Measurements from ENCODE around the gene ADGRL3. TPM values are rescaled to one million over a fixed set of nuclear protein-coding genes. Genes with fewer than 3 reads are reported as not detected.
"Not testable (repeated sequence)": the region's sequence is repeated elsewhere in the genome, so short reads cannot be mapped to it uniquely, and the experiment has no call there.

Gene ADGRL3
- polyA plus RNA-seq, 2 donors: 0.12 to 0.20 TPM

- Histone ChIP-seq H3K36me3 (ENCODE audit: control insufficient read depth in 2 of 2, insufficient read depth in 2 of 2, low read length in 1 of 2) (no peaks in the 10 kb centered on the region), H3K4me3 (ENCODE audit: low read depth in 1 of 2, low read length in 2 of 2) (peak overlapping the region; percentile 46 to 52), H3K4me1 (ENCODE audit: control insufficient read depth in 2 of 2, insufficient read depth in 2 of 2, low read length in 1 of 2) (peaks cover 0 to 4% of the 10 kb centered on the region in 2 donors), H3K27me3 (ENCODE audit: control insufficient read depth in 1 of 2, insufficient read depth in 2 of 2, low read length in 2 of 2) (peaks cover 0 to 15% of the 10 kb centered on the region in 2 donors), H3K27ac (ENCODE audit: low read depth in 2 of 2, low read length in 1 of 2) (no peak overlapping the region), H3K9me3 (ENCODE audit: control insufficient read depth in 2 of 2, insufficient read depth in 1 of 2, low read depth in 1 of 2, low read length in 1 of 2) (no peaks in the 10 kb centered on the region)
- 2 to 4% methylated on average over 37 to 41 of the region's 41 CpGs for WGBS, 2 donors
Measured at GRCh38 chr4:61202638-61203435, 2.7 kb downstream of the ADGRL3 start.

GRCh38 chr4:61203436-61203790 is 3.3 kb downstream of the ADGRL3 start:
- H3K9me3 ChIP-seq (ENCODE audit: control insufficient read depth in 2 of 2, insufficient read depth in 1 of 2, low read depth in 1 of 2, low read length in 1 of 2): no peaks in the 10 kb centered on the region
- no peaks in the 10 kb centered on the region for H3K36me3 ChIP-seq (ENCODE audit: control insufficient read depth in 2 of 2, insufficient read depth in 2 of 2, low read length in 1 of 2)
- peaks cover 0 to 15% of the 10 kb centered on the region in 2 donors for H3K27me3 ChIP-seq (ENCODE audit: control insufficient read depth in 1 of 2, insufficient read depth in 2 of 2, low read length in 2 of 2)
- 52 to 55% methylated on average over 3 of the region's 3 CpGs for WGBS, 2 donors
- H3K4me3 ChIP-seq (ENCODE audit: low read depth in 1 of 2, low read length in 2 of 2): peak overlapping the region; percentile 46 to 52
- peaks cover 0 to 4% of the 10 kb centered on the region in 2 donors for H3K4me1 ChIP-seq (ENCODE audit: control insufficient read depth in 2 of 2, insufficient read depth in 2 of 2, low read length in 1 of 2)
- H3K27ac ChIP-seq (ENCODE audit: low read depth in 2 of 2, low read length in 1 of 2): no peak overlapping the region

GRCh38 chr4:61204353-61205060 is 4.4 kb downstream of the ADGRL3 start:
- no peak overlapping the region for H3K27ac ChIP-seq (ENCODE audit: low read depth in 2 of 2, low read length in 1 of 2)
- peaks cover 0 to 4% of the 10 kb centered on the region in 2 donors for H3K4me1 ChIP-seq (ENCODE audit: control insufficient read depth in 2 of 2, insufficient read depth in 2 of 2, low read length in 1 of 2)
- WGBS, 2 donors: 78 to 92% methylated on average over 2 of the region's 2 CpGs
- no peaks in the 10 kb centered on the region for H3K36me3 ChIP-seq (ENCODE audit: control insufficient read depth in 2 of 2, insufficient read depth in 2 of 2, low read length in 1 of 2)
- H3K4me3 ChIP-seq (ENCODE audit: low read depth in 1 of 2, low read length in 2 of 2): no peak overlapping the region
- no peaks in the 10 kb centered on the region for H3K9me3 ChIP-seq (ENCODE audit: control insufficient read depth in 2 of 2, insufficient read depth in 1 of 2, low read depth in 1 of 2, low read length in 1 of 2)
- peaks cover 0 to 15% of the 10 kb centered on the region in 2 donors for H3K27me3 ChIP-seq (ENCODE audit: control insufficient read depth in 1 of 2, insufficient read depth in 2 of 2, low read length in 2 of 2)

GRCh38 chr4:61205066-61205465 is 4.9 kb downstream of the ADGRL3 start:
- WGBS, 2 donors: 86 to 90% methylated on average over 1 of the region's 1 CpG
- H3K4me3 ChIP-seq (ENCODE audit: low read depth in 1 of 2, low read length in 2 of 2): no peak overlapping the region
- H3K27ac ChIP-seq (ENCODE audit: low read depth in 2 of 2, low read length in 1 of 2): no peak overlapping the region
- H3K4me1 ChIP-seq (ENCODE audit: control insufficient read depth in 2 of 2, insufficient read depth in 2 of 2, low read length in 1 of 2): peaks cover 0 to 4% of the 10 kb centered on the region in 2 donors
- no peaks in the 10 kb centered on the region for H3K9me3 ChIP-seq (ENCODE audit: control insufficient read depth in 2 of 2, insufficient read depth in 1 of 2, low read depth in 1 of 2, low read length in 1 of 2)
- H3K36me3 ChIP-seq (ENCODE audit: control insufficient read depth in 2 of 2, insufficient read depth in 2 of 2, low read length in 1 of 2): no peaks in the 10 kb centered on the region
- H3K27me3 ChIP-seq (ENCODE audit: control insufficient read depth in 1 of 2, insufficient read depth in 2 of 2, low read length in 2 of 2): peaks cover 0 to 14% of the 10 kb centered on the region in 2 donors

- H3K9me3 ChIP-seq (ENCODE audit: control insufficient read depth in 2 of 2, insufficient read depth in 1 of 2, low read depth in 1 of 2, low read length in 1 of 2); H3K36me3 ChIP-seq (ENCODE audit: control insufficient read depth in 2 of 2, insufficient read depth in 2 of 2, low read length in 1 of 2); H3K27me3 ChIP-seq (ENCODE audit: control insufficient read depth in 1 of 2, insufficient read depth in 2 of 2, low read length in 2 of 2); H3K27ac ChIP-seq (ENCODE audit: low read depth in 2 of 2, low read length in 1 of 2); H3K4me3 ChIP-seq (ENCODE audit: low read depth in 1 of 2, low read length in 2 of 2); H3K4me1 ChIP-seq (ENCODE audit: control insufficient read depth in 2 of 2, insufficient read depth in 2 of 2, low read length in 1 of 2): not testable (repeated sequence)
Measured at GRCh38 chr4:61207156-61207555, 7.0 kb downstream of the ADGRL3 start.

- Histone ChIP-seq H3K9me3 (ENCODE audit: control insufficient read depth in 2 of 2, insufficient read depth in 1 of 2, low read depth in 1 of 2, low read length in 1 of 2) (no peaks in the 10 kb centered on the region), H3K4me1 (ENCODE audit: control insufficient read depth in 2 of 2, insufficient read depth in 2 of 2, low read length in 1 of 2) (no peaks in the 10 kb centered on the region), H3K27ac (ENCODE audit: low read depth in 2 of 2, low read length in 1 of 2) (no peak overlapping the region), H3K27me3 (ENCODE audit: control insufficient read depth in 1 of 2, insufficient read depth in 2 of 2, low read length in 2 of 2) (no peaks in the 10 kb centered on the region), H3K4me3 (ENCODE audit: low read depth in 1 of 2, low read length in 2 of 2) (no peak overlapping the region), H3K36me3 (ENCODE audit: control insufficient read depth in 2 of 2, insufficient read depth in 2 of 2, low read length in 1 of 2) (no peaks in the 10 kb centered on the region)
- 67 to 70% methylated on average over 6 of the region's 6 CpGs for WGBS, 2 donors
Measured at GRCh38 chr4:61210186-61210939, 10.2 kb downstream of the ADGRL3 start.

- WGBS, 2 donors: 64 to 78% methylated on average over 1 of the region's 1 CpG
- Histone ChIP-seq H3K27ac (ENCODE audit: low read depth in 2 of 2, low read length in 1 of 2) (no peak overlapping the region), H3K4me3 (ENCODE audit: low read depth in 1 of 2, low read length in 2 of 2) (no peak overlapping the region), H3K4me1 (ENCODE audit: control insufficient read depth in 2 of 2, insufficient read depth in 2 of 2, low read length in 1 of 2) (no peaks in the 10 kb centered on the region), H3K27me3 (ENCODE audit: control insufficient read depth in 1 of 2, insufficient read depth in 2 of 2, low read length in 2 of 2) (no peaks in the 10 kb centered on the region), H3K9me3 (ENCODE audit: control insufficient read depth in 2 of 2, insufficient read depth in 1 of 2, low read depth in 1 of 2, low read length in 1 of 2) (peaks cover 0 to 3% of the 10 kb centered on the region in 2 donors), H3K36me3 (ENCODE audit: control insufficient read depth in 2 of 2, insufficient read depth in 2 of 2, low read length in 1 of 2) (no peaks in the 10 kb centered on the region)
Measured at GRCh38 chr4:61211781-61212180, 11.7 kb downstream of the ADGRL3 start.

- Histone ChIP-seq H3K9me3 (ENCODE audit: control insufficient read depth in 2 of 2, insufficient read depth in 1 of 2, low read depth in 1 of 2, low read length in 1 of 2) (peaks cover 0 to 3% of the 10 kb centered on the region in 2 donors), H3K27ac (ENCODE audit: low read depth in 2 of 2, low read length in 1 of 2) (no peak overlapping the region), H3K36me3 (ENCODE audit: control insufficient read depth in 2 of 2, insufficient read depth in 2 of 2, low read length in 1 of 2) (no peaks in the 10 kb centered on the region), H3K4me1 (ENCODE audit: control insufficient read depth in 2 of 2, insufficient read depth in 2 of 2, low read length in 1 of 2) (no peaks in the 10 kb centered on the region), H3K4me3 (ENCODE audit: low read depth in 1 of 2, low read length in 2 of 2) (no peak overlapping the region), H3K27me3 (ENCODE audit: control insufficient read depth in 1 of 2, insufficient read depth in 2 of 2, low read length in 2 of 2) (no peaks in the 10 kb centered on the region)
- WGBS, 2 donors: 82 to 88% methylated on average over 2 of the region's 2 CpGs
Measured at GRCh38 chr4:61212788-61213187, 12.7 kb downstream of the ADGRL3 start.

- Histone ChIP-seq H3K27me3 (ENCODE audit: control insufficient read depth in 1 of 2, insufficient read depth in 2 of 2, low read length in 2 of 2) (no peaks in the 10 kb centered on the region), H3K9me3 (ENCODE audit: control insufficient read depth in 2 of 2, insufficient read depth in 1 of 2, low read depth in 1 of 2, low read length in 1 of 2) (peaks cover 0 to 3% of the 10 kb centered on the region in 2 donors), H3K27ac (ENCODE audit: low read depth in 2 of 2, low read length in 1 of 2) (no peak overlapping the region), H3K36me3 (ENCODE audit: control insufficient read depth in 2 of 2, insufficient read depth in 2 of 2, low read length in 1 of 2) (no peaks in the 10 kb centered on the region), H3K4me1 (ENCODE audit: control insufficient read depth in 2 of 2, insufficient read depth in 2 of 2, low read length in 1 of 2) (no peaks in the 10 kb centered on the region), H3K4me3 (ENCODE audit: low read depth in 1 of 2, low read length in 2 of 2) (no peak overlapping the region)
- 75 to 84% methylated on average over 5 of the region's 5 CpGs for WGBS, 2 donors
Measured at GRCh38 chr4:61214680-61215079, 14.6 kb downstream of the ADGRL3 start.
